Central memory CD8-positive, alpha-beta T cell (primary cell): ENCODE data around the gene HCAR3.
"Not testable (repeated sequence)": the region's sequence is repeated elsewhere in the genome, so short reads cannot be mapped to it uniquely, and the experiment has no call there.

Experiments used
- ATAC-seq: fragments of 150-1000 bp; cut with Tn5 transposase; replicated peaks from 2 replicates; pipeline ENCODE4 v1.10.0; 2022; ENCODE audit warnings: mild to moderate bottlenecking, moderate FRiP score, moderate number of reproducible peaks; ENCODE audit not compliant: poor library complexity, severe bottlenecking; ENCODE audit errors: extremely low read depth
- DNase-seq, 2 donors: peaks; one replicate each; pipeline ENCODE4 v3.0.0; 2021; ENCODE audit warnings: low spot score in 2 of 2
- H3K27ac Mint-ChIP-seq: one replicate; pipeline ENCODE4 v1.8.0; 2022; ENCODE audit warnings: low read depth, mild to moderate bottlenecking, moderate library complexity, mixed read lengths
- H3K27me3 Mint-ChIP-seq: one replicate; pipeline ENCODE4 v1.8.0; 2022; ENCODE audit warnings: mixed read lengths
- H3K36me3 Mint-ChIP-seq: one replicate; pipeline ENCODE4 v1.8.0; 2022; ENCODE audit warnings: mild to moderate bottlenecking, moderate library complexity, mixed read lengths; ENCODE audit not compliant: insufficient read depth
- H3K4me1 Mint-ChIP-seq: one replicate; pipeline ENCODE4 v1.8.0; 2022; ENCODE audit warnings: mixed read lengths
- H3K4me3 Mint-ChIP-seq: one replicate; pipeline ENCODE4 v1.8.0; 2022; ENCODE audit warnings: mild to moderate bottlenecking, moderate library complexity, mixed read lengths
- H3K9me3 Mint-ChIP-seq: one replicate; pipeline ENCODE4 v1.8.0; 2022; ENCODE audit warnings: mixed read lengths

Gene HCAR3

GRCh38 chr12:122732611-122733010 is 16.0 kb upstream of the HCAR3 start:
- Mint-ChIP-seq H3K9me3 (no peaks in the 10 kb centered on the region), H3K4me1 (no peaks in the 10 kb centered on the region), H3K36me3 (no peaks in the 10 kb centered on the region), H3K27ac (no peak overlapping the region), H3K27me3 (peaks cover 40% of the 10 kb centered on the region), H3K4me3 (no peak overlapping the region)
- ATAC-seq (no peak), DNase-seq (no peak)

DNA sequence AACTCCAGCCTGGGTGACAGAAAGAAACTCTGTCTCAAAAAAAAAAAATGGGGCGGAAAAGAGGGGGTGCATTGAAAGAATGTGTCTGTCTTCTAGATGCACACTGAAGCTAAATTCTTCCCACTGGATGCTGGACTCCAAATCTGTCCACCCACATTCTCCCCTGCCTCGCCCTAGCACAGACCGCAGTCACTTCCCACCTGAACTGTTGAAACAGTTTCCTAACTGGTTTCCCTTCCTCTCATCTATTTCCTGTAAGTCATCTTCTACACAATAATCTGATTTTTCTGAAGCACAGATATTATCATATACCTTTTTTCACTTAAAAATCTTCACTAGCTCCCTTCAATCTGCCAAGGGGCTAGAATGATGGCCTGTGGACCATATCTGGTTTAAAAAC is 15.6 kb upstream of the HCAR3 start:
- Mint-ChIP-seq H3K4me1 (no peaks in the 10 kb centered on the region), H3K36me3 (no peaks in the 10 kb centered on the region), H3K9me3 (no peaks in the 10 kb centered on the region), H3K27ac (no peak overlapping the region), H3K27me3 (peaks cover 40% of the 10 kb centered on the region), H3K4me3 (no peak overlapping the region)
- ATAC-seq = no peak
- DNase-seq = no peak

GRCh38 chr12:122730215-122731014 is 13.8 kb upstream of the HCAR3 start, which contains the start of gene HCAR1:
Gene HCAR1, minus strand, starts transcription at chr12:122730844. Its CDS starts 505 bp downstream, at chr12:122730339.
- no peak within 1 kb of the TSS for H3K4me3 Mint-ChIP-seq
- no peak for ATAC-seq
- no peaks in the 10 kb centered on the region for H3K4me1 Mint-ChIP-seq
- DNase-seq = no peak
- no peaks in the 10 kb centered on the region for H3K36me3 Mint-ChIP-seq
- peaks cover 40% of the 10 kb centered on the region for H3K27me3 Mint-ChIP-seq
- no peaks in the 10 kb centered on the region for H3K9me3 Mint-ChIP-seq
- no peak within 1 kb of the TSS for H3K27ac Mint-ChIP-seq

DNA sequence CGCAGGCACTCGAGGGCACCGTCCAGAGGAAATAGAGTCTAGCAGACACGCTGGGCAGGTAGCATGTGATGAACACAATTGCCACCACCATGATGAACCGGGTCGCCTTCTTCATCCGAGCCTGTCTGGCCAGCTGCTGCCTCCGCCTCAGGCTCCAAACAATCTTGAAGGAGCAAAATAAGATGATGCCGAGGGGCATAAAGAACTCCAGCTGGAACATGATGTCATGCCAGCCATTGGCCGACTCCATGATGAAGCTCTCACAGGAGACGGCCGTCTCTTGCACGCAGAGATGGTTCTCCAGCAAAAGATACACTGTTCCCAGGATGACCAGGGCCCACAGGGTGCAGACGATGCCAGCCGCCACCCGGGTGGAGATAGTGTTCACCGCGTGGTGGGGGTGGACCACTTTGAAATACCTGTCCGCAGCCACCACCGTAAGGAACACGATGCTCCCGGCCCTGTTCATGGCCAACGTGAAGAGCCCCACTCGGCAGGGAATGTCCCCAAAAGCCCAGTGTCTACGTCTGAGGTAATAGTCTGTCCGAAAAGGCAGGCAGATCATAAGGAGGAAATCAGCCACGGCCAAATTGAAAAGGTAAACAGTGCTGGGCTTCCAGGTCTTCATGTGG is 13.1 kb upstream of the HCAR3 start:
- DNase-seq (no peak), ATAC-seq (no peak)
- Mint-ChIP-seq H3K27me3 (peaks cover 40% of the 10 kb centered on the region), H3K9me3 (no peaks in the 10 kb centered on the region), H3K4me1 (no peaks in the 10 kb centered on the region), H3K27ac (no peak overlapping the region), H3K36me3 (no peaks in the 10 kb centered on the region), H3K4me3 (no peak overlapping the region)

DNA sequence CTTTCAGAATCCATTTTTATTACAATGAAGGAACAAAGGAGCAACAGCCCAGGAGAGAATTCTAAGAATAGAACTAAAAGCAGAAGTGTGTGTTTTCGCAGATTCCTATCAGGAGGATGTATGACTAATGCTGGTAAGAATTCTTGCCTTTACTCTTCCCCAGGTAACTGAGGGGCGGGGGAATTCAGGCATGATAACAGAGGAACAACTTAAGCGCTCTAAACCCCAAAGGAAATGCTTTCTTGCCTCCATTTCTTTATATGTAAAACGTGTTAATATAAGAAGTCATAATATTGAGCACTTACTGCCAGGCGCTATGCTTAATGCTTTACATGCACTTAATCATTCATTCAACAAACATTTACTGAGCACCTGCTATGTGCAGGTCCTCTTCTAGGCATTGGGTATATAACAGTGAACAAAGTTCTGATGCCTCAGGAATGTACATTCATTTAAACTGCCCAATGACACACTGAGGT is 9.5 kb upstream of the HCAR3 start:
- no peaks in the 10 kb centered on the region for H3K9me3 Mint-ChIP-seq
- no peaks in the 10 kb centered on the region for H3K4me1 Mint-ChIP-seq
- H3K4me3 Mint-ChIP-seq = no peak overlapping the region
- no peaks in the 10 kb centered on the region for H3K36me3 Mint-ChIP-seq
- no peak overlapping the region for H3K27ac Mint-ChIP-seq
- no peak for DNase-seq
- peaks cover 30% of the 10 kb centered on the region for H3K27me3 Mint-ChIP-seq
- ATAC-seq = no peak

GRCh38 chr12:122725452-122726079 is 9.0 kb upstream of the HCAR3 start:
- Mint-ChIP-seq H3K27ac (no peak overlapping the region), H3K4me3 (no peak overlapping the region), H3K27me3 (peaks cover 33% of the 10 kb centered on the region), H3K36me3 (no peaks in the 10 kb centered on the region), H3K4me1 (no peaks in the 10 kb centered on the region), H3K9me3 (no peaks in the 10 kb centered on the region)
- no peak for DNase-seq
- ATAC-seq = no peak

- Mint-ChIP-seq H3K27ac (no peak overlapping the region), H3K27me3 (peaks cover 28% of the 10 kb centered on the region), H3K4me1 (no peaks in the 10 kb centered on the region)
Measured at GRCh38 chr12:122724641-122725243, 8.1 kb upstream of the HCAR3 start.

DNA sequence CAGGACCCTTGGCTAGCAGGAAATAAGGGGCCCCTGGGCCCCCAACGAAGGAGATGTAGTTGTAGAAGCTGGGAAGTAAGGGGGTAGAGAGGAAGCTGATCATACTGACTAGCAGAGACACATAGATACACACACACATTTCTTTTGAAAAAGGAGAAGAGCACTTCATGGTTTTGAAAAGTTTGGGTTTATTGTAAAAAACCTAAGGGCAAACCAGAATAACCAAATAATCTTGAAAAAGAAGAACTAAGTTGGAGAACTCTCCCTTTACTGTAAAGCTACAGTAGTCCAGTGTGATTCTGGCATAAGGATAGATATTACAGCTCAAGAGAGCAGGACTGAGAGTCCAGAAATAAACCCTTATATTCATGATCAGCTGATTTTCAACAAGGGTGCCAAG is 5.8 kb upstream of the HCAR3 start:
- H3K36me3 Mint-ChIP-seq = no peaks in the 10 kb centered on the region
- no peaks in the 10 kb centered on the region for H3K4me1 Mint-ChIP-seq
- H3K27me3 Mint-ChIP-seq = peaks cover 28% of the 10 kb centered on the region
- DNase-seq (no peak), ATAC-seq (no peak)
- H3K9me3 Mint-ChIP-seq = no peaks in the 10 kb centered on the region
- no peak overlapping the region for H3K4me3 Mint-ChIP-seq
- no peak overlapping the region for H3K27ac Mint-ChIP-seq

More at GRCh38 chr12:122724641-122725243, 8.1 kb upstream of the HCAR3 start:
- Mint-ChIP-seq H3K36me3 (no peaks in the 10 kb centered on the region), H3K4me3 (no peak overlapping the region), H3K9me3 (no peaks in the 10 kb centered on the region)
- DNase-seq = no peak
- no peak for ATAC-seq

- H3K27ac Mint-ChIP-seq = no peak overlapping the region
- ATAC-seq (no peak), DNase-seq (no peak)
- no peaks in the 10 kb centered on the region for H3K36me3 Mint-ChIP-seq
- H3K27me3 Mint-ChIP-seq = peaks cover 28% of the 10 kb centered on the region
- no peaks in the 10 kb centered on the region for H3K9me3 Mint-ChIP-seq
- no peak overlapping the region for H3K4me3 Mint-ChIP-seq
- no peaks in the 10 kb centered on the region for H3K4me1 Mint-ChIP-seq
Measured at GRCh38 chr12:122721057-122721545, 4.5 kb upstream of the HCAR3 start.

DNA sequence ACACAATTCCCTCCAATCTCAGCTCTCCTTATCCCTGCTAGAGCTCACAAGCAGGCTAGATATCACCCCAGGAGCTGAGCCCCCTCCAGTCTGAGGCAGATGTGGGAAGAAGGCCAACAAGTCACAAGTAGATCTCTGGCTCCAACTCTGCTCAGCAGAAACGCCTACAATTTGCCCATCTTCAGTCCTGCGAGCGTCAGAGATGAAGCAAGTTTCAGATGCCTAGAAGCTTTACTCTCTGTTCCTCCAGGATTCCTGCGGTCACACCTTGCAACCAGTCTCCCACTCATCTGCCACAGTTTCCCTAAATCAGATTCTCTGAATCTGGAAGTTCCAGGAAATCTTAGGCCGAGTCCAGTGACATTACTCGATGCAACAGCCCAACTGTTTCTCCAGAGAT is 1.4 kb downstream of the HCAR3 start:
- not testable (repeated sequence) for H3K4me3 Mint-ChIP-seq, ATAC-seq, DNase-seq, H3K27ac Mint-ChIP-seq, H3K9me3 Mint-ChIP-seq, H3K36me3 Mint-ChIP-seq, H3K4me1 Mint-ChIP-seq
- H3K27me3 Mint-ChIP-seq = peaks cover 11% of the 10 kb centered on the region

- H3K27me3 Mint-ChIP-seq, H3K36me3 Mint-ChIP-seq, ATAC-seq, DNase-seq, H3K4me1 Mint-ChIP-seq, H3K27ac Mint-ChIP-seq, H3K4me3 Mint-ChIP-seq, H3K9me3 Mint-ChIP-seq: not testable (repeated sequence)
Measured at GRCh38 chr12:122713491-122714188, 3.0 kb downstream of the HCAR3 start.

DNA sequence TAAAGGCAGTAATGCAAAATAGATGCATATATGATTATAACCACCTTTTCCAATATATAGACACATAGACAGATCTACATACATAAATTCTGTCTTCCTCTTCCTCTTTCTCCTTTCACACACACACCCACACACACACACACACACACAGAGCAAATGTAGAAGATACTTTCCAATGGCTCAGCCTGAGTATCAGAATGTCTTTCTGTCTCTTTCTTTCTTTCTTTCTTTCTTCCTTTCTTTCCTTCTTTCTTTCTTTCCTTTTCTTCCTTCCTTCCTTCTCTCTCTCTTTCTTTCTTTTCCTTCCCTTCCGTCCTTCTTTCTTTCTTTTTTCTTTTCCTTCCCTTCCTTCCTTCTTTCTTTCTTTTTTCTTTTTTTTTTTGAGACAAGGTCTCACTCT is 5.3 kb downstream of the HCAR3 start:
- not testable (repeated sequence) for H3K27me3 Mint-ChIP-seq, H3K27ac Mint-ChIP-seq, H3K4me3 Mint-ChIP-seq, H3K9me3 Mint-ChIP-seq, DNase-seq, H3K4me1 Mint-ChIP-seq, ATAC-seq, H3K36me3 Mint-ChIP-seq
